ENCODE data around the gene ATRN. TPM values are rescaled to one million over a fixed set of nuclear protein-coding genes. Genes with fewer than 3 reads are reported as not detected.

The ATRN gene
- total RNA-seq, 1 experiment from 2014 or later: 19.9 TPM

DNA sequence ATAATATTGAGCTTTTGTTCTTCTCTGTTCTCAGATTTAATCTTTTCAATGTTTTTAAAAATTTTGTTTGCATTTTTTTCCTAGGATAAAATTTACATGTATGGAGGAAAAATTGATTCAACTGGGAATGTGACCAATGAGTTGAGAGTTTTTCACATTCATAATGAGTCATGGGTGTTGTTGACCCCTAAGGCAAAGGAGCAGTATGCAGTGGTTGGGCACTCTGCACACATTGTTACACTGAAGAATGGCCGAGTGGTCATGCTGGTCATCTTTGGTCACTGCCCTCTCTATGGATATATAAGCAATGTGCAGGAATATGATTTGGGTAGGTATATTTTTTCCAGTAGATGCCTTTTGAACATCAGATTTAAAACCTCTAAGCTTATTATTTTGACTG lies 89.8 kb downstream of the ATRN start (continued):
- TF ChIP-seq, protein P1, sequence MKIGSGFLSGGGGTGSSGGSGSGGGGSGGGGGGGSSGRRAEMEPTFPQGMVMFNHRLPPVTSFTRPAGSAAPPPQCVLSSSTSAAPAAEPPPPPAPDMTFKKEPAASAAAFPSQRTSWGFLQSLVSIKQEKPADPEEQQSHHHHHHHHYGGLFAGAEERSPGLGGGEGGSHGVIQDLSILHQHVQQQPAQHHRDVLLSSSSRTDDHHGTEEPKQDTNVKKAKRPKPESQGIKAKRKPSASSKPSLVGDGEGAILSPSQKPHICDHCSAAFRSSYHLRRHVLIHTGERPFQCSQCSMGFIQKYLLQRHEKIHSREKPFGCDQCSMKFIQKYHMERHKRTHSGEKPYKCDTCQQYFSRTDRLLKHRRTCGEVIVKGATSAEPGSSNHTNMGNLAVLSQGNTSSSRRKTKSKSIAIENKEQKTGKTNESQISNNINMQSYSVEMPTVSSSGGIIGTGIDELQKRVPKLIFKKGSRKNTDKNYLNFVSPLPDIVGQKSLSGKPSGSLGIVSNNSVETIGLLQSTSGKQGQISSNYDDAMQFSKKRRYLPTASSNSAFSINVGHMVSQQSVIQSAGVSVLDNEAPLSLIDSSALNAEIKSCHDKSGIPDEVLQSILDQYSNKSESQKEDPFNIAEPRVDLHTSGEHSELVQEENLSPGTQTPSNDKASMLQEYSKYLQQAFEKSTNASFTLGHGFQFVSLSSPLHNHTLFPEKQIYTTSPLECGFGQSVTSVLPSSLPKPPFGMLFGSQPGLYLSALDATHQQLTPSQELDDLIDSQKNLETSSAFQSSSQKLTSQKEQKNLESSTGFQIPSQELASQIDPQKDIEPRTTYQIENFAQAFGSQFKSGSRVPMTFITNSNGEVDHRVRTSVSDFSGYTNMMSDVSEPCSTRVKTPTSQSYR (CRISPR knock-in tag; IDR thresholded peaks at IDR 0.05): no peak
- TF ChIP-seq, protein P2, sequence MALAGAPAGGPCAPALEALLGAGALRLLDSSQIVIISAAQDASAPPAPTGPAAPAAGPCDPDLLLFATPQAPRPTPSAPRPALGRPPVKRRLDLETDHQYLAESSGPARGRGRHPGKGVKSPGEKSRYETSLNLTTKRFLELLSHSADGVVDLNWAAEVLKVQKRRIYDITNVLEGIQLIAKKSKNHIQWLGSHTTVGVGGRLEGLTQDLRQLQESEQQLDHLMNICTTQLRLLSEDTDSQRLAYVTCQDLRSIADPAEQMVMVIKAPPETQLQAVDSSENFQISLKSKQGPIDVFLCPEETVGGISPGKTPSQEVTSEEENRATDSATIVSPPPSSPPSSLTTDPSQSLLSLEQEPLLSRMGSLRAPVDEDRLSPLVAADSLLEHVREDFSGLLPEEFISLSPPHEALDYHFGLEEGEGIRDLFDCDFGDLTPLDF (CRISPR knock-in tag; IDR thresholded peaks at IDR 0.05): no peak
- TF ChIP-seq TP53 (CRISPR knock-in tag; IDR thresholded peaks at IDR 0.05) (no peak), GTF2I (CRISPR knock-in tag; conservative IDR thresholded peaks at IDR 0.05) (no peak), PRRX2 (CRISPR knock-in tag; IDR thresholded peaks at IDR 0.05) (no peak), ZNF263 (CRISPR knock-in tag; IDR thresholded peaks at IDR 0.05; ENCODE audit: low read depth) (no peak), ZNF219 (CRISPR knock-in tag; IDR thresholded peaks at IDR 0.05; ENCODE audit: borderline replicate concordance) (no peak), EMX1 (CRISPR knock-in tag; IDR thresholded peaks at IDR 0.05) (no peak)
- TF ChIP-seq, protein P3, sequence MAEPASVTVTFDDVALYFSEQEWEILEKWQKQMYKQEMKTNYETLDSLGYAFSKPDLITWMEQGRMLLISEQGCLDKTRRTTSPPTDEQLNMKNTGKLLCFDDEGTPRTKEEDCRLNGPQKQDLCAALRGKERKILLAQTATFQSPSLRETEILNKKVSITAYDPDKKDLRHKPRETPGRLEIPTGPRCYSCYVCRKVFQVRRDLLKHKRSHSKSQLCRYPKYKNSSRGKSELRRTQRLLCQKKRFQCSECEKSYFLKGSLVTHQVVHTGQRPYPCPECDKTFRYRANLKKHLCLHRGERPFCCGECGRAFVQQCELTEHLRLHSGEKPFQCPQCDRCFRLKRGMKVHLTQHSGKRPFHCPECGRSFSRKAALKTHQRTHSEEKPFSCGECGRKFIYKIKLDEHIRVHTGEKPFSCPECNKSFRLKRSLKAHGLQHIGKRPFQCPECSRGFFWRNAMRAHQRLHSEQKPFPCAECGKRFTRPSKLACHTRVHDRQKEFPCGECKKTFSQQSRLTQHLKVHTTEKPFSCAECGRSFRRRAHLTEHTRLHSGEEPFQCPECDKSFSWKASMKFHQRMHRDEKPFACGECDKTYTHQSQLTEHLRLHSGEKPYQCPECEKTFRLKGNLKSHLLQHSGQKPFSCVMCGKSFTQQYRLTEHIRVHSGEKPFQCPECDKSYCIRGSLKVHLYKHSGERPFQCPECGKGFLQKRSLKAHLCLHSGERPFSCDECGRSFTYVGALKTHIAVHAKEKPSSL (CRISPR knock-in tag; conservative IDR thresholded peaks at IDR 0.05): no peak

DNA sequence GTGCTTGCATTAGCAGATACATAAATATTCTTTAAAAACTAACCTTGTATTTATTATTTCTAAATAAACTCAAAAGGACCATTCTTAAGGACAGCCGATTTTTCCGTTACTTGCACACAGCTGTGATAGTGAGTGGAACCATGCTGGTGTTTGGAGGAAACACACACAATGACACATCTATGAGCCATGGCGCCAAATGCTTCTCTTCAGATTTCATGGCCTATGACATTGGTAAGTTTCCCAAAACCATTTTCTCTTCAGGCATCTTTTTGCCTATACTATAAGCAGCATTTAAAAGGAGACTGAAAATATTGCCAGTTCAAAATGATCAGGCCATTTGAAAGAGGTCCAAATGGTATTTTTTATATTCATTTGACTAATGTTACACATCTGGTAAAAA lies 92.3 kb downstream of the ATRN start:
- Mint-ChIP-seq H3K4me1 (peaks cover 10% of the 10 kb centered on the region), H3K36me3 (no peaks in the 10 kb centered on the region; the same call in 1 of the 2 replicates), H3K27me3 (ENCODE audit: low read depth) (no peaks in the 10 kb centered on the region), H3K9me3 (no peaks in the 10 kb centered on the region), H3K27ac (no peak overlapping the region), H3K4me3 (no peak overlapping the region)
- no peak for DNase-seq (ENCODE audit: low spot score)
- ChIA-PET POLR2A (no interaction called here), CTCF (interaction anchor here (0.6 to 2.2 kb wide), 52 partner anchors 8 to 331 kb away, joined by 3 to 18 read pairs (median 5); partner anchors contain the start of genes ADAM33, ADISSP, GFRA4 and SIGLEC1)
- ATAC-seq: no peak
- TF ChIP-seq, protein P4, sequence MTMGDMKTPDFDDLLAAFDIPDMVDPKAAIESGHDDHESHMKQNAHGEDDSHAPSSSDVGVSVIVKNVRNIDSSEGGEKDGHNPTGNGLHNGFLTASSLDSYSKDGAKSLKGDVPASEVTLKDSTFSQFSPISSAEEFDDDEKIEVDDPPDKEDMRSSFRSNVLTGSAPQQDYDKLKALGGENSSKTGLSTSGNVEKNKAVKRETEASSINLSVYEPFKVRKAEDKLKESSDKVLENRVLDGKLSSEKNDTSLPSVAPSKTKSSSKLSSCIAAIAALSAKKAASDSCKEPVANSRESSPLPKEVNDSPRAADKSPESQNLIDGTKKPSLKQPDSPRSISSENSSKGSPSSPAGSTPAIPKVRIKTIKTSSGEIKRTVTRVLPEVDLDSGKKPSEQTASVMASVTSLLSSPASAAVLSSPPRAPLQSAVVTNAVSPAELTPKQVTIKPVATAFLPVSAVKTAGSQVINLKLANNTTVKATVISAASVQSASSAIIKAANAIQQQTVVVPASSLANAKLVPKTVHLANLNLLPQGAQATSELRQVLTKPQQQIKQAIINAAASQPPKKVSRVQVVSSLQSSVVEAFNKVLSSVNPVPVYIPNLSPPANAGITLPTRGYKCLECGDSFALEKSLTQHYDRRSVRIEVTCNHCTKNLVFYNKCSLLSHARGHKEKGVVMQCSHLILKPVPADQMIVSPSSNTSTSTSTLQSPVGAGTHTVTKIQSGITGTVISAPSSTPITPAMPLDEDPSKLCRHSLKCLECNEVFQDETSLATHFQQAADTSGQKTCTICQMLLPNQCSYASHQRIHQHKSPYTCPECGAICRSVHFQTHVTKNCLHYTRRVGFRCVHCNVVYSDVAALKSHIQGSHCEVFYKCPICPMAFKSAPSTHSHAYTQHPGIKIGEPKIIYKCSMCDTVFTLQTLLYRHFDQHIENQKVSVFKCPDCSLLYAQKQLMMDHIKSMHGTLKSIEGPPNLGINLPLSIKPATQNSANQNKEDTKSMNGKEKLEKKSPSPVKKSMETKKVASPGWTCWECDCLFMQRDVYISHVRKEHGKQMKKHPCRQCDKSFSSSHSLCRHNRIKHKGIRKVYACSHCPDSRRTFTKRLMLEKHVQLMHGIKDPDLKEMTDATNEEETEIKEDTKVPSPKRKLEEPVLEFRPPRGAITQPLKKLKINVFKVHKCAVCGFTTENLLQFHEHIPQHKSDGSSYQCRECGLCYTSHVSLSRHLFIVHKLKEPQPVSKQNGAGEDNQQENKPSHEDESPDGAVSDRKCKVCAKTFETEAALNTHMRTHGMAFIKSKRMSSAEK (CRISPR knock-in tag; IDR thresholded peaks at IDR 0.05; ENCODE audit: borderline replicate concordance): no peak
- TF ChIP-seq CBFB (CRISPR knock-in tag; IDR thresholded peaks at IDR 0.05; ENCODE audit: low read depth) (no peak), CREM (CRISPR knock-in tag; IDR thresholded peaks at IDR 0.05) (no peak), FOXP1 (CRISPR knock-in tag; IDR thresholded peaks at IDR 0.05; ENCODE audit: borderline replicate concordance) (no peak), NFATC4 (CRISPR knock-in tag; IDR thresholded peaks at IDR 0.05) (no peak)
- TF ChIP-seq, protein P5, sequence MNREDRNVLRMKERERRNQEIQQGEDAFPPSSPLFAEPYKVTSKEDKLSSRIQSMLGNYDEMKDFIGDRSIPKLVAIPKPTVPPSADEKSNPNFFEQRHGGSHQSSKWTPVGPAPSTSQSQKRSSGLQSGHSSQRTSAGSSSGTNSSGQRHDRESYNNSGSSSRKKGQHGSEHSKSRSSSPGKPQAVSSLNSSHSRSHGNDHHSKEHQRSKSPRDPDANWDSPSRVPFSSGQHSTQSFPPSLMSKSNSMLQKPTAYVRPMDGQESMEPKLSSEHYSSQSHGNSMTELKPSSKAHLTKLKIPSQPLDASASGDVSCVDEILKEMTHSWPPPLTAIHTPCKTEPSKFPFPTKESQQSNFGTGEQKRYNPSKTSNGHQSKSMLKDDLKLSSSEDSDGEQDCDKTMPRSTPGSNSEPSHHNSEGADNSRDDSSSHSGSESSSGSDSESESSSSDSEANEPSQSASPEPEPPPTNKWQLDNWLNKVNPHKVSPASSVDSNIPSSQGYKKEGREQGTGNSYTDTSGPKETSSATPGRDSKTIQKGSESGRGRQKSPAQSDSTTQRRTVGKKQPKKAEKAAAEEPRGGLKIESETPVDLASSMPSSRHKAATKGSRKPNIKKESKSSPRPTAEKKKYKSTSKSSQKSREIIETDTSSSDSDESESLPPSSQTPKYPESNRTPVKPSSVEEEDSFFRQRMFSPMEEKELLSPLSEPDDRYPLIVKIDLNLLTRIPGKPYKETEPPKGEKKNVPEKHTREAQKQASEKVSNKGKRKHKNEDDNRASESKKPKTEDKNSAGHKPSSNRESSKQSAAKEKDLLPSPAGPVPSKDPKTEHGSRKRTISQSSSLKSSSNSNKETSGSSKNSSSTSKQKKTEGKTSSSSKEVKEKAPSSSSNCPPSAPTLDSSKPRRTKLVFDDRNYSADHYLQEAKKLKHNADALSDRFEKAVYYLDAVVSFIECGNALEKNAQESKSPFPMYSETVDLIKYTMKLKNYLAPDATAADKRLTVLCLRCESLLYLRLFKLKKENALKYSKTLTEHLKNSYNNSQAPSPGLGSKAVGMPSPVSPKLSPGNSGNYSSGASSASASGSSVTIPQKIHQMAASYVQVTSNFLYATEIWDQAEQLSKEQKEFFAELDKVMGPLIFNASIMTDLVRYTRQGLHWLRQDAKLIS (CRISPR knock-in tag; IDR thresholded peaks at IDR 0.05; ENCODE audit: borderline replicate concordance): no peak
- TF ChIP-seq, protein P6, sequence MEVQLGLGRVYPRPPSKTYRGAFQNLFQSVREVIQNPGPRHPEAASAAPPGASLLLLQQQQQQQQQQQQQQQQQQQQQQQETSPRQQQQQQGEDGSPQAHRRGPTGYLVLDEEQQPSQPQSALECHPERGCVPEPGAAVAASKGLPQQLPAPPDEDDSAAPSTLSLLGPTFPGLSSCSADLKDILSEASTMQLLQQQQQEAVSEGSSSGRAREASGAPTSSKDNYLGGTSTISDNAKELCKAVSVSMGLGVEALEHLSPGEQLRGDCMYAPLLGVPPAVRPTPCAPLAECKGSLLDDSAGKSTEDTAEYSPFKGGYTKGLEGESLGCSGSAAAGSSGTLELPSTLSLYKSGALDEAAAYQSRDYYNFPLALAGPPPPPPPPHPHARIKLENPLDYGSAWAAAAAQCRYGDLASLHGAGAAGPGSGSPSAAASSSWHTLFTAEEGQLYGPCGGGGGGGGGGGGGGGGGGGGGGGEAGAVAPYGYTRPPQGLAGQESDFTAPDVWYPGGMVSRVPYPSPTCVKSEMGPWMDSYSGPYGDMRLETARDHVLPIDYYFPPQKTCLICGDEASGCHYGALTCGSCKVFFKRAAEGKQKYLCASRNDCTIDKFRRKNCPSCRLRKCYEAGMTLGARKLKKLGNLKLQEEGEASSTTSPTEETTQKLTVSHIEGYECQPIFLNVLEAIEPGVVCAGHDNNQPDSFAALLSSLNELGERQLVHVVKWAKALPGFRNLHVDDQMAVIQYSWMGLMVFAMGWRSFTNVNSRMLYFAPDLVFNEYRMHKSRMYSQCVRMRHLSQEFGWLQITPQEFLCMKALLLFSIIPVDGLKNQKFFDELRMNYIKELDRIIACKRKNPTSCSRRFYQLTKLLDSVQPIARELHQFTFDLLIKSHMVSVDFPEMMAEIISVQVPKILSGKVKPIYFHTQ (CRISPR knock-in tag; IDR thresholded peaks at IDR 0.05): no peak
- TF ChIP-seq, protein P3 (CRISPR knock-in tag; conservative IDR thresholded peaks at IDR 0.05): no peak
